ENCODE measurements around the gene TRAF7. TPM values are rescaled to one million over a fixed set of nuclear protein-coding genes. Genes with fewer than 3 reads are reported as not detected.

TRAF7 gene
- total and polyA plus RNA-seq, 2 of the 13 experiments (the other 11 are each of a cell fraction or from before 2014, with no cell fraction given) = 47.9 to 65.6 TPM

DNA sequence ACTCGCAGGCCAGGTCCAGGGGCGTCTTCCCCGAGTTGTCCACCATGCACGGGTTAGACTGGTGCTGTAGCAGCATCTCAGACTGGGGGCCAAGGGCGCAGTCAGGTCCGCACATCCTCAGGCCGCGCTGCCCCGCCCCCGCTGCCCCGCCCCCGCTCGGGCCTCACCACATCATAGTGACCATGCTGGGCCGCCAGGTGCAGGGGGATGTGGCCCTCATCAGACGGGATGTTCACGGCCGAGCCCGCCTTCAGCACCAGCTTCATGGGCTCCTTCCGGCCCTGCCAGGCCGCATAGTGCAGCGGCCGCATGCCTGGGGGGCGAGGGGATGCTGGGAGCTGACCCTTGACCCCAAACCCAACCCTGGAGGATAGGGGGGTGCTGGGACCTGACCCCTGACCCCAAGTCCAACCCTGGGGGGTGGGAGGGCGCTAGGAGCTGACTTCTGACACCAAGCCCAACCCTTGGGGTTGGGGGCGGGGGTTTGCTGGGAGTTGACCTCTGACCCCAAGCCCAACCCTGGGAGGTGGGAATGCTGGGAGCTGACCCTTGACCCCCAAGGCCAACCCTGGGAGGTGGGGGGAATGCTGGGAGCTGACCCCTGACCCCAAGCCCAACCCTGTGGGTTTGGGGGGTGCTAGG, 33.8 kb downstream of the TRAF7 start (continued):
- TF ChIP-seq, protein P1, sequence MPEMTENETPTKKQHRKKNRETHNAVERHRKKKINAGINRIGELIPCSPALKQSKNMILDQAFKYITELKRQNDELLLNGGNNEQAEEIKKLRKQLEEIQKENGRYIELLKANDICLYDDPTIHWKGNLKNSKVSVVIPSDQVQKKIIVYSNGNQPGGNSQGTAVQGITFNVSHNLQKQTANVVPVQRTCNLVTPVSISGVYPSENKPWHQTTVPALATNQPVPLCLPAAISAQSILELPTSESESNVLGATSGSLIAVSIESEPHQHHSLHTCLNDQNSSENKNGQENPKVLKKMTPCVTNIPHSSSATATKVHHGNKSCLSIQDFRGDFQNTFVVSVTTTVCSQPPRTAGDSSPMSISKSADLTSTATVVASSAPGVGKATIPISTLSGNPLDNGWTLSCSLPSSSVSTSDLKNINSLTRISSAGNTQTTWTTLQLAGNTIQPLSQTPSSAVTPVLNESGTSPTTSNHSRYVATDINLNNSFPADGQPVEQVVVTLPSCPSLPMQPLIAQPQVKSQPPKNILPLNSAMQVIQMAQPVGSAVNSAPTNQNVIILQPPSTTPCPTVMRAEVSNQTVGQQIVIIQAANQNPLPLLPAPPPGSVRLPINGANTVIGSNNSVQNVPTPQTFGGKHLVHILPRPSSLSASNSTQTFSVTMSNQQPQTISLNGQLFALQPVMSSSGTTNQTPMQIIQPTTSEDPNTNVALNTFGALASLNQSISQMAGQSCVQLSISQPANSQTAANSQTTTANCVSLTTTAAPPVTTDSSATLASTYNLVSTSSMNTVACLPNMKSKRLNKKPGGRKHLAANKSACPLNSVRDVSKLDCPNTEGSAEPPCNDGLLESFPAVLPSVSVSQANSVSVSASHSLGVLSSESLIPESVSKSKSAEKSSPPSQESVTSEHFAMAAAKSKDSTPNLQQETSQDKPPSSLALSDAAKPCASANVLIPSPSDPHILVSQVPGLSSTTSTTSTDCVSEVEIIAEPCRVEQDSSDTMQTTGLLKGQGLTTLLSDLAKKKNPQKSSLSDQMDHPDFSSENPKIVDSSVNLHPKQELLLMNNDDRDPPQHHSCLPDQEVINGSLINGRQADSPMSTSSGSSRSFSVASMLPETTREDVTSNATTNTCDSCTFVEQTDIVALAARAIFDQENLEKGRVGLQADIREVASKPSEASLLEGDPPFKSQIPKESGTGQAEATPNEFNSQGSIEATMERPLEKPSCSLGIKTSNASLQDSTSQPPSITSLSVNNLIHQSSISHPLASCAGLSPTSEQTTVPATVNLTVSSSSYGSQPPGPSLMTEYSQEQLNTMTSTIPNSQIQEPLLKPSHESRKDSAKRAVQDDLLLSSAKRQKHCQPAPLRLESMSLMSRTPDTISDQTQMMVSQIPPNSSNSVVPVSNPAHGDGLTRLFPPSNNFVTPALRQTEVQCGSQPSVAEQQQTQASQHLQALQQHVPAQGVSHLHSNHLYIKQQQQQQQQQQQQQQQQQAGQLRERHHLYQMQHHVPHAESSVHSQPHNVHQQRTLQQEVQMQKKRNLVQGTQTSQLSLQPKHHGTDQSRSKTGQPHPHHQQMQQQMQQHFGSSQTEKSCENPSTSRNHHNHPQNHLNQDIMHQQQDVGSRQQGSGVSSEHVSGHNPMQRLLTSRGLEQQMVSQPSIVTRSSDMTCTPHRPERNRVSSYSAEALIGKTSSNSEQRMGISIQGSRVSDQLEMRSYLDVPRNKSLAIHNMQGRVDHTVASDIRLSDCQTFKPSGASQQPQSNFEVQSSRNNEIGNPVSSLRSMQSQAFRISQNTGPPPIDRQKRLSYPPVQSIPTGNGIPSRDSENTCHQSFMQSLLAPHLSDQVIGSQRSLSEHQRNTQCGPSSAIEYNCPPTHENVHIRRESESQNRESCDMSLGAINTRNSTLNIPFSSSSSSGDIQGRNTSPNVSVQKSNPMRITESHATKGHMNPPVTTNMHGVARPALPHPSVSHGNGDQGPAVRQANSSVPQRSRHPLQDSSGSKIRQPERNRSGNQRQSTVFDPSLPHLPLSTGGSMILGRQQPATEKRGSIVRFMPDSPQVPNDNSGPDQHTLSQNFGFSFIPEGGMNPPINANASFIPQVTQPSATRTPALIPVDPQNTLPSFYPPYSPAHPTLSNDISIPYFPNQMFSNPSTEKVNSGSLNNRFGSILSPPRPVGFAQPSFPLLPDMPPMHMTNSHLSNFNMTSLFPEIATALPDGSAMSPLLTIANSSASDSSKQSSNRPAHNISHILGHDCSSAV (CRISPR knock-in tag; IDR thresholded peaks at IDR 0.05; ENCODE audit: borderline replicate concordance) = no peak
- TF ChIP-seq MEIS2 (CRISPR knock-in tag; IDR thresholded peaks at IDR 0.05) = no peak
- TF ChIP-seq, protein P2, sequence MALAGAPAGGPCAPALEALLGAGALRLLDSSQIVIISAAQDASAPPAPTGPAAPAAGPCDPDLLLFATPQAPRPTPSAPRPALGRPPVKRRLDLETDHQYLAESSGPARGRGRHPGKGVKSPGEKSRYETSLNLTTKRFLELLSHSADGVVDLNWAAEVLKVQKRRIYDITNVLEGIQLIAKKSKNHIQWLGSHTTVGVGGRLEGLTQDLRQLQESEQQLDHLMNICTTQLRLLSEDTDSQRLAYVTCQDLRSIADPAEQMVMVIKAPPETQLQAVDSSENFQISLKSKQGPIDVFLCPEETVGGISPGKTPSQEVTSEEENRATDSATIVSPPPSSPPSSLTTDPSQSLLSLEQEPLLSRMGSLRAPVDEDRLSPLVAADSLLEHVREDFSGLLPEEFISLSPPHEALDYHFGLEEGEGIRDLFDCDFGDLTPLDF (CRISPR knock-in tag; IDR thresholded peaks at IDR 0.05) = no peak
- no peak for TF ChIP-seq KLF12 (CRISPR knock-in tag; IDR thresholded peaks at IDR 0.05; ENCODE audit: borderline replicate concordance)
- no peak for TF ChIP-seq ZNF230 (CRISPR knock-in tag; IDR thresholded peaks at IDR 0.05)
- TF ChIP-seq ZNF512 (CRISPR knock-in tag; IDR thresholded peaks at IDR 0.05) = no peak
- TF ChIP-seq FOXP1 (IDR thresholded peaks at IDR 0.05) = no peak
- TF ChIP-seq FOXP1 (CRISPR knock-in tag; IDR thresholded peaks at IDR 0.05) = no peak
- no peak for TF ChIP-seq POGK (CRISPR knock-in tag; conservative IDR thresholded peaks at IDR 0.05)
- TF ChIP-seq CENPBD1 (CRISPR knock-in tag; IDR thresholded peaks at IDR 0.05; ENCODE audit: borderline replicate concordance, low read depth) = no peak
- no peak for TF ChIP-seq HOMEZ (CRISPR knock-in tag; IDR thresholded peaks at IDR 0.05; ENCODE audit: low read depth)
- no peak for TF ChIP-seq FOXC1 (CRISPR knock-in tag; IDR thresholded peaks at IDR 0.05; ENCODE audit: borderline replicate concordance)
- TF ChIP-seq CEBPB (IDR thresholded peaks at IDR 0.05; ENCODE audit: borderline replicate concordance, low read depth, low read length) = no peak
- TF ChIP-seq KLF13 (CRISPR knock-in tag; IDR thresholded peaks at IDR 0.05) = no peak
- TF ChIP-seq ZNF30 (CRISPR knock-in tag; IDR thresholded peaks at IDR 0.05) = no peak
